Keratinocyte (primary cell): Measurements from ENCODE around the gene LZTS2. TPM values are rescaled to one million over a fixed set of nuclear protein-coding genes. Genes with fewer than 3 reads are reported as not detected.

Experiments
- DNase-seq: peaks from one replicate; pipeline ENCODE4 v3.0.0-alpha.2; 2011; ENCODE audit warnings: low read depth, missing footprints, low spot score
- FAIRE-seq: peaks from 2 replicates; lab custom pipeline; 2011; peaks lifted over from hg19 to GRCh38; lab: Jason Lieb, UNC
- H2AFZ ChIP-seq: 2 replicates; pipeline ENCODE4 v1.6.0; 2012; ENCODE audit warnings: low read length, control low read depth, inconsistent platforms; ENCODE audit not compliant: control insufficient read depth
- H3K27ac ChIP-seq: 2 replicates; pipeline ENCODE4 v1.5.1; 2011; ENCODE audit warnings: low read length; ENCODE audit not compliant: control insufficient read depth, insufficient read depth
- H3K27me3 ChIP-seq: 3 replicates; pipeline ENCODE4 v1.6.0; 2011; ENCODE audit warnings: low read length; ENCODE audit not compliant: control insufficient read depth, insufficient read depth; ENCODE audit errors: extremely low read depth
- H3K36me3 ChIP-seq, 2 experiments: 2 replicates in 1 of 2; 3 replicates in 1 of 2; pipeline ENCODE4 v1.5.1; 2011; ENCODE audit warnings: low read length in 2 of 2, mild to moderate bottlenecking in 1 of 2; ENCODE audit not compliant: control insufficient read depth in 2 of 2, insufficient read depth in 2 of 2; ENCODE audit errors: extremely low read depth in 1 of 2
- H3K4me1 ChIP-seq: 3 replicates; pipeline ENCODE4 v1.5.1; 2011; ENCODE audit warnings: low read length; ENCODE audit not compliant: control insufficient read depth, insufficient read depth; ENCODE audit errors: extremely low read depth
- H3K4me2 ChIP-seq: 3 replicates; pipeline ENCODE4 v1.6.0; 2011; ENCODE audit warnings: low read depth, low read length; ENCODE audit not compliant: control insufficient read depth, insufficient read depth; ENCODE audit errors: extremely low read depth
- H3K4me3 ChIP-seq, 3 experiments: fragments of 200-600 bp in 1 of 3; sonication (generic) in 1 of 3; 2 replicates in 2 of 3; 3 replicates in 1 of 3; pipeline ENCODE4 v1.5.1; 2011 to 2016; ENCODE audit warnings: low read length in 3 of 3, mild to moderate bottlenecking in 3 of 3, control low read depth in 2 of 3, inconsistent platforms in 1 of 3, low read depth in 1 of 3, mixed read lengths in 1 of 3, mixed run types in 1 of 3, moderate library complexity in 1 of 3; ENCODE audit not compliant: control insufficient read depth in 2 of 3, insufficient read depth in 2 of 3; ENCODE audit errors: extremely low read depth in 1 of 3
- H3K79me2 ChIP-seq: 2 replicates; pipeline ENCODE4 v1.6.0; 2012; ENCODE audit warnings: low read length; ENCODE audit not compliant: control insufficient read depth, insufficient read depth
- H3K9ac ChIP-seq: 3 replicates; pipeline ENCODE4 v1.6.0; 2011; ENCODE audit warnings: low read length; ENCODE audit not compliant: control insufficient read depth, insufficient read depth; ENCODE audit errors: extremely low read depth
- H3K9me1 ChIP-seq: 3 replicates; pipeline ENCODE4 v1.6.0; 2011; ENCODE audit warnings: low read length; ENCODE audit not compliant: control insufficient read depth, insufficient read depth; ENCODE audit errors: extremely low read depth
- H3K9me3 ChIP-seq: 2 replicates; pipeline ENCODE4 v1.5.1; 2012; ENCODE audit warnings: low read depth, low read length; ENCODE audit not compliant: control insufficient read depth
- H4K20me1 ChIP-seq: 3 replicates; pipeline ENCODE4 v1.6.0; 2011; ENCODE audit warnings: low read length; ENCODE audit not compliant: control insufficient read depth, insufficient read depth; ENCODE audit errors: extremely low read depth
- EZH2 ChIP-seq: IDR thresholded peaks from one replicate; pipeline ENCODE4 v1.6.1; 2012; ENCODE audit warnings: inconsistent platforms, mild to moderate bottlenecking, low read length, moderate library complexity
- dilution Hi-C: fragments of 300-500 bp; cut with MboI; formaldehyde crosslinking; loops from one replicate; pipeline ENCODE4 v1.7.0; 2020; ENCODE audit warnings: low sequenced_read_pairs; ENCODE audit not compliant: extremely low pct_ligation_motif_present
- polyA plus RNA-seq, 5 experiments: library from polyadenylated mRNA; depleted of rRNA in 3 of 5; stranded (reverse) in 3 of 5; stranded (forward) in 1 of 5; unstranded in 1 of 5; fragments of >200 nt; gene quantifications; 1 replicate in 1 of 5; 2 replicates in 3 of 5; 3 replicates in 1 of 5; pipeline versions ENCODE4 v1.2.1 to v1.2.3, GENCODE V29; 2011 to 2012; ENCODE audit warnings: missing spikeins in 2 of 5, low read depth in 1 of 5, low replicate concordance in 1 of 5
- TF ChIP-seq, protein P1 (sequence below), 3 experiments: IDR thresholded peaks in 1 of 3; conservative IDR thresholded peaks in 1 of 3; optimal IDR thresholded peaks in 1 of 3; 2 replicates in 2 of 3; 3 replicates in 1 of 3; pipeline versions ENCODE3 to v1.5.1; 2011; ENCODE audit warnings: low read length in 3 of 3, mild to moderate bottlenecking in 3 of 3, moderate library complexity in 2 of 3, control low read depth in 1 of 3, inconsistent platforms in 1 of 3; ENCODE audit not compliant: insufficient read depth in 2 of 3; ENCODE audit errors: extremely low read depth in 1 of 3

The LZTS2 gene
- polyA plus RNA-seq, 1 donor (not counting 4 experiments of a cell fraction or from before 2014, with no cell fraction given), result 18.6 TPM

DNA sequence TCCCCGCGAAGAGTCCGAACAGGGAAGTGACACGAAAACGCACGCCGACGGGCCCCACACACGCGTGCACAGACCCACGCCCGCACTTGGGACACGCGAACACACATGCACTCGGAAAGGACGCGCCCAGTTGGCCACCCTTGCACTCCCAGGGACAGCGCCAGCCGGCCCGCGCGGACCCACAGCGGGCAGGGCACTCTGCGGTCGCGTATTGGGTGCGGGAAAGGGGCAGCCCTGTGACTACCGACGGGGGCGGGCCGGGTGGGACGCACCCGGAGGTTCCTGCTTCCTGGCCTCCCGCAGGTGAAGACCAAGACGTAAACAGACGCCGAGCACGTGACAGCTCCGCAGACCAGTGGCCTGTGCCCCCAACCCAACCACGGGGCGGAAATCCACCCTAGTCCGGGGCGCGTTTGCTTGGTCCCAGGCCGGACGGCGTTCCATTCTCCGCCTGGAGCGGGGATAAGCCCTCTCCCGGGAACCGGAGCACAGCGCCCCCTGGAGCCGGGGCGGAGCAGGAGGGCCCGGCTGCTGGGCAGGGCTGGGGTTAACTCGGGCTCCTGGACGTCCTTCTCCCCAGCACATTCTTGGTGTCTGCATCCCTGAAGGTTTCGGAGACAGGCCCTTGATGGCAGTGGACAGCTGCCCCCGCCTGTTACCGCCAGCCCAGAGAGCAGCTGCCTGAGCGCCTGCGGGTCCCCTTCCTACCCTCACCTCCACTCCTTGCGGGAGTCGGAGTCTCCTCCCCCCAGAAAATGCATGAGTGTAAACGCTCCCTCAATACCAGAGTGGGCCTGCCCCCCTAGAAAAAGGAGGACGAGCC lies 2.0 kb upstream of the LZTS2 start:
- peaks cover 9 to 14% of the 10 kb centered on the region in 2 experiments for H3K36me3 ChIP-seq
- dilution Hi-C loops, result no loop called here
- DNase-seq, result no peak
- H2AFZ ChIP-seq, result peak overlapping the region; percentile 80
- peak overlapping the region; percentile 93 for H3K9ac ChIP-seq
- H4K20me1 ChIP-seq, result no peaks in the 10 kb centered on the region
- peak overlapping the region; percentile 93 for H3K4me2 ChIP-seq
- H3K27me3 ChIP-seq, result no peaks in the 10 kb centered on the region
- H3K79me2 ChIP-seq, result peaks cover 22% of the 10 kb centered on the region
- TF ChIP-seq, protein P1, sequence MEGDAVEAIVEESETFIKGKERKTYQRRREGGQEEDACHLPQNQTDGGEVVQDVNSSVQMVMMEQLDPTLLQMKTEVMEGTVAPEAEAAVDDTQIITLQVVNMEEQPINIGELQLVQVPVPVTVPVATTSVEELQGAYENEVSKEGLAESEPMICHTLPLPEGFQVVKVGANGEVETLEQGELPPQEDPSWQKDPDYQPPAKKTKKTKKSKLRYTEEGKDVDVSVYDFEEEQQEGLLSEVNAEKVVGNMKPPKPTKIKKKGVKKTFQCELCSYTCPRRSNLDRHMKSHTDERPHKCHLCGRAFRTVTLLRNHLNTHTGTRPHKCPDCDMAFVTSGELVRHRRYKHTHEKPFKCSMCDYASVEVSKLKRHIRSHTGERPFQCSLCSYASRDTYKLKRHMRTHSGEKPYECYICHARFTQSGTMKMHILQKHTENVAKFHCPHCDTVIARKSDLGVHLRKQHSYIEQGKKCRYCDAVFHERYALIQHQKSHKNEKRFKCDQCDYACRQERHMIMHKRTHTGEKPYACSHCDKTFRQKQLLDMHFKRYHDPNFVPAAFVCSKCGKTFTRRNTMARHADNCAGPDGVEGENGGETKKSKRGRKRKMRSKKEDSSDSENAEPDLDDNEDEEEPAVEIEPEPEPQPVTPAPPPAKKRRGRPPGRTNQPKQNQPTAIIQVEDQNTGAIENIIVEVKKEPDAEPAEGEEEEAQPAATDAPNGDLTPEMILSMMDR (optimal IDR thresholded peaks at IDR 0.05 in 1 of 3, IDR thresholded peaks at IDR 0.05 in 1 of 3, conservative IDR thresholded peaks at IDR 0.05 in 1 of 3; ENCODE audit: extremely low read depth in 1 of 3, insufficient read depth in 2 of 3, low read length in 3 of 3), result peak; percentile 81 to 99 (median 82)
- TF ChIP-seq EZH2, result no peak
- peak overlapping the region; percentile 76 to 90 (median 82) for H3K4me3 ChIP-seq
- no peak for FAIRE-seq
- no peaks in the 10 kb centered on the region for H3K9me1 ChIP-seq
- peak overlapping the region; percentile 73 for H3K27ac ChIP-seq
- H3K9me3 ChIP-seq, result no peaks in the 10 kb centered on the region
- peaks cover 17% of the 10 kb centered on the region for H3K4me1 ChIP-seq

DNA sequence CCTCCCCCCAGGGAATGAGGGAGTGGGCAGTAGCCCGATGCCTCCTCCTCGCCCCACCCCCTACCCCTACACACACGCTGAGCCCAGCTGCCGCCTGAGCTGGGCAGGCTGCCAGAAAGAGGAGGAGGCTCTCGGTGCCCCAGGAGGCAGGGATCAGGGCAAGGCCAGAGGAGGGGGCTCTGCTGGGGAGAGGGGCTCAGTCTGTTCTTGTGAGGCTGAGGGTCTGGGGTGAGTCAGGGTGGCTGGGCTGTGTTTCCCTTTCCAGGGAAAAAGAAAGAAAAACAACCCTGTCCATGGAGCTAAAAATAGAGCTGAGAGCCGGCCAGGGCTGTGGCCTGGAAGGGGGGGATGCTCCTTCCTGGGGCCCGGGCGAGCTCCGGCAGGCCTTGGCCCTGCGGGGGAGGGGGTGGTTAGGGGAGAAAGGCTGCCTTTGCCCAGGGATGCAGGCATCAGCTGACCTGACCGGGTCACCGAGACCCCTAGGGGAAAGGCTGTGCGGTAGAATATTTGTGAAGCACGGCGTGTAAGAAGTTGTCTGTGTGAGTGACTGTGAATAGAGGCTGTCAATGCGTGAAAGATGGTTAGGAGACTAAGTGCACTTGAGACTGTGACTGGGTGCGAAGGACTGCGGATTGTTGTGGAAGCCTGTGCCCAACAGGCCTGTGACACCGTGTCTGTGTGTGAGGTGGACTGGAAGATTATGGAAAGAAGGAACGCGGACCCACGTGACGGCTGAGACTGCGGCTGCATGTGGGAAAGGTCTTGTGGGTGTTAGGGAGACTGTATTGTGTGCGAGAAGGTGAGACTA lies 1.2 kb upstream of the LZTS2 start:
- H3K36me3 ChIP-seq, result peaks cover 9 to 15% of the 10 kb centered on the region in 2 experiments
- dilution Hi-C loops, result no loop called here
- no peaks in the 10 kb centered on the region for H3K9me1 ChIP-seq
- H3K4me3 ChIP-seq, result peak overlapping the region; percentile 76 to 90 (median 82)
- no peaks in the 10 kb centered on the region for H3K27me3 ChIP-seq
- H2AFZ ChIP-seq, result peak overlapping the region; percentile 73
- H3K4me2 ChIP-seq, result peak overlapping the region; percentile 93
- peak; percentile 45 for DNase-seq
- peaks cover 26% of the 10 kb centered on the region for H3K79me2 ChIP-seq
- peaks cover 17% of the 10 kb centered on the region for H3K4me1 ChIP-seq
- peak overlapping the region; percentile 93 for H3K9ac ChIP-seq
- TF ChIP-seq, protein P1 (optimal IDR thresholded peaks at IDR 0.05 in 1 of 3, IDR thresholded peaks at IDR 0.05 in 1 of 3, conservative IDR thresholded peaks at IDR 0.05 in 1 of 3; ENCODE audit: extremely low read depth in 1 of 3, insufficient read depth in 2 of 3, low read length in 3 of 3), result no peak
- TF ChIP-seq EZH2, result no peak
- FAIRE-seq, result peak; percentile 29
- peak overlapping the region; percentile 73 for H3K27ac ChIP-seq
- H4K20me1 ChIP-seq, result no peaks in the 10 kb centered on the region
- no peaks in the 10 kb centered on the region for H3K9me3 ChIP-seq
